Endothelial cell (in vitro differentiated cells): Measurements from ENCODE around the gene SNAP29. TPM values are rescaled to one million over a fixed set of nuclear protein-coding genes. Genes with fewer than 3 reads are reported as not detected.
"Not testable (repeated sequence)": the region's sequence is repeated elsewhere in the genome, so short reads cannot be mapped to it uniquely, and the experiment has no call there.

Experiments
- DNase-seq: peaks from one replicate; pipeline ENCODE4 v3.0.0; 2021; ENCODE audit warnings: low spot score
- H3K27ac Mint-ChIP-seq: one replicate; pipeline ENCODE4 v1.8.0; 2021; ENCODE audit warnings: mixed read lengths, inconsistent platforms; ENCODE audit not compliant: unreplicated experiment
- H3K27me3 Mint-ChIP-seq: one replicate; pipeline ENCODE4 v1.8.0; 2021; ENCODE audit warnings: mild to moderate bottlenecking, moderate library complexity, mixed read lengths, inconsistent platforms; ENCODE audit not compliant: unreplicated experiment
- H3K36me3 Mint-ChIP-seq: one replicate; pipeline ENCODE4 v1.8.0; 2021; ENCODE audit warnings: mild to moderate bottlenecking, low read depth, mixed read lengths, inconsistent platforms; ENCODE audit not compliant: unreplicated experiment
- H3K4me1 Mint-ChIP-seq: one replicate; pipeline ENCODE4 v1.8.0; 2021; ENCODE audit warnings: mild to moderate bottlenecking, mixed read lengths, inconsistent platforms; ENCODE audit not compliant: unreplicated experiment
- H3K4me3 Mint-ChIP-seq: one replicate; pipeline ENCODE4 v1.8.0; 2021; ENCODE audit warnings: mild to moderate bottlenecking, mixed read lengths, inconsistent platforms; ENCODE audit not compliant: unreplicated experiment
- H3K9me3 Mint-ChIP-seq: one replicate; pipeline ENCODE4 v1.8.0; 2021; ENCODE audit warnings: mixed read lengths, inconsistent platforms; ENCODE audit not compliant: unreplicated experiment
- total RNA-seq: library from RNA; stranded (reverse); fragmentation: NEBNext Ultra II Directional; extraction: Animal tissue kit (Norgen Biotek cat#: 25700); gene quantifications from one replicate; pipeline ENCODE4 v1.2.1, GENCODE V29; 2021; ENCODE audit not compliant: unreplicated experiment
- TF ChIP-seq, protein P1 (sequence below): fragments of 200-600 bp; sonication (generic); IDR thresholded peaks from one replicate; pipeline ENCODE4 v1.5.0; 2021; ENCODE audit warnings: antibody characterized with exemption; ENCODE audit not compliant: unreplicated experiment

SNAP29 gene
- total RNA-seq, 1 donor from 2014 or later, result 22.7 TPM

DNA sequence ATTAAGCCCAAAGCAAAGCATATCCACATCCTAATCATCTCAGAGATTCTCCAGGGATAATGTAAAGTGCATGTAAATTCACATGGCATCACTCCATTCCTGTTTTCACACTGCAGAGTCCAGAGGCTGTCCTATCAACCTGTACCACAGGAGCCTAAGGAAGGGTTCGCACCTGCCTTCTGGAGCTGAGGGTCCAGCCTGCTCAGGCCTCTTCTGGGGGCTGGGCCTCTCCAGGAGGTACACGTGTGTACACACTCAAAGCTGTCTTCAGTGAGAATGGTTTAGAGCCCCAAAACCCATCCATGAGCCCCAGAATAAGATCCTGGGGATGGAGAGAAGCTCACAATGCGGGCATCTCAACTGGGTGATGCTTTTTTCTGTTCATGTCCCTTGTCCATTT lies 24.1 kb upstream of the SNAP29 start:
- H3K36me3 Mint-ChIP-seq, result peaks cover 20% of the 10 kb centered on the region
- no peaks in the 10 kb centered on the region for H3K9me3 Mint-ChIP-seq
- H3K4me3 Mint-ChIP-seq, result no peak overlapping the region
- TF ChIP-seq, protein P1, sequence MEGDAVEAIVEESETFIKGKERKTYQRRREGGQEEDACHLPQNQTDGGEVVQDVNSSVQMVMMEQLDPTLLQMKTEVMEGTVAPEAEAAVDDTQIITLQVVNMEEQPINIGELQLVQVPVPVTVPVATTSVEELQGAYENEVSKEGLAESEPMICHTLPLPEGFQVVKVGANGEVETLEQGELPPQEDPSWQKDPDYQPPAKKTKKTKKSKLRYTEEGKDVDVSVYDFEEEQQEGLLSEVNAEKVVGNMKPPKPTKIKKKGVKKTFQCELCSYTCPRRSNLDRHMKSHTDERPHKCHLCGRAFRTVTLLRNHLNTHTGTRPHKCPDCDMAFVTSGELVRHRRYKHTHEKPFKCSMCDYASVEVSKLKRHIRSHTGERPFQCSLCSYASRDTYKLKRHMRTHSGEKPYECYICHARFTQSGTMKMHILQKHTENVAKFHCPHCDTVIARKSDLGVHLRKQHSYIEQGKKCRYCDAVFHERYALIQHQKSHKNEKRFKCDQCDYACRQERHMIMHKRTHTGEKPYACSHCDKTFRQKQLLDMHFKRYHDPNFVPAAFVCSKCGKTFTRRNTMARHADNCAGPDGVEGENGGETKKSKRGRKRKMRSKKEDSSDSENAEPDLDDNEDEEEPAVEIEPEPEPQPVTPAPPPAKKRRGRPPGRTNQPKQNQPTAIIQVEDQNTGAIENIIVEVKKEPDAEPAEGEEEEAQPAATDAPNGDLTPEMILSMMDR, result no peak
- no peak for DNase-seq
- H3K27me3 Mint-ChIP-seq, result peaks cover 3% of the 10 kb centered on the region
- H3K27ac Mint-ChIP-seq, result no peak overlapping the region
- peaks cover 5% of the 10 kb centered on the region for H3K4me1 Mint-ChIP-seq

DNA sequence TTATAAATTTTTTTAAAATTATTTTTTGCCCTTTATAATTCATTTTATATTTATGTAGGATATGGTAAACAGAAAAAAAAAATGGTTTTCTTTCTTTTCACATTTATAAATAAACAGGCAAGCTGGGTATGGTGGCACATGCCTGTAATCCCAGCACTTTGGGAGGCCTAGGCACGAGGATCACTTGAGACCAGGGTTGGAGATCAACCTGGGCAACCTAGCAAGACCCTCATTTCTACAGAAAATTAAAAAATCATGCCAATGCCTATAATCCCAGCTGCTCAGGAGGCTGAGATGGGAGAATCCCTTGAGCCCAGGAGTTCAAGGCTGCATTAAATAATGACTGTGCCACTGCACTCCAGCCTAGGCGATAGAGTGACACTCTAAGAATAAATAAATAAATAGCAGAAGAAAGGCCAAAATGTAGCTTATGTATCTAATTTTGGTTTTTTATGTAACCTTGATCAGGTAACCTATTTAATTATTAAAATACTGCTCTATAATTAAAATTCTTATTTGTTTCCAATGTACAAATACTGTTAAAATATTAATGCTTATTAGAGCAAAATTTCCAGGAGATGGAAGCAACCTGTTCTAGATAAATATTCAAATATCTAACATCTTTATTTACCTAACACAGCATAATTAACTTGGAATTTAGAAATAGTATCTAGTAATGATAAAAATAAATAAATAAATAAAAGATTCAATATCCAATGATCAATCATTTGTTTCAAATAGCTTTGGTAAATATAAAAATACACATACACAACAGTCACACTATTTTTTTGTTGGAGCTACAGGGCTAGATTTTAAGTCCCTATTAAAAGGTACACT lies 21.6 kb upstream of the SNAP29 start:
- H3K4me1 Mint-ChIP-seq, result peaks cover 21% of the 10 kb centered on the region
- H3K27me3 Mint-ChIP-seq, result peaks cover 3% of the 10 kb centered on the region

DNA sequence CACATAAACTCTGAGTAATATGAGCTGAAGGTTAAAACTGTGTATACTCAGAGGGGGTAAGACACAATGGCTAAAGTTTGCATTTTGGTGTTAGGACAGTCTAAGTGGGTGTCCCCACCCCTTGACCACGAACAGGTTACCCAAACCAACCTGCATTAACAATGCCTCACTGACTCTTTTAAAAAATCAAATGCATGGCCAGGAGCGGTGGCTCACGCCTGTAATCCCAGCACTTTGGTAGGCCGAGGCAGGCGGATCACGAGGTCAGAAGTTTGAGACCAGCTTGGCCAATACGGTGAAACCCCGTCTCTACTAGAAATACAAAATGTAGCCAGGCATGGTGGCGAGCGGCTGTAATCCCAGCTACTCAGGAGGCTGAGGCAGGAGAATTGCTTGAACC lies 19.5 kb upstream of the SNAP29 start:
- H3K36me3 Mint-ChIP-seq, H3K27me3 Mint-ChIP-seq, H3K27ac Mint-ChIP-seq, DNase-seq, H3K4me3 Mint-ChIP-seq, H3K9me3 Mint-ChIP-seq: not testable (repeated sequence)
- H3K4me1 Mint-ChIP-seq, result peaks cover 21% of the 10 kb centered on the region

More for the DNA sequence above, 21.6 kb upstream of the SNAP29 start:
- DNase-seq, result no peak
- TF ChIP-seq, protein P1, result no peak
- Mint-ChIP-seq H3K9me3 (no peaks in the 10 kb centered on the region), H3K27ac (no peak overlapping the region), H3K36me3 (peaks cover 10% of the 10 kb centered on the region), H3K4me3 (no peak overlapping the region)

DNA sequence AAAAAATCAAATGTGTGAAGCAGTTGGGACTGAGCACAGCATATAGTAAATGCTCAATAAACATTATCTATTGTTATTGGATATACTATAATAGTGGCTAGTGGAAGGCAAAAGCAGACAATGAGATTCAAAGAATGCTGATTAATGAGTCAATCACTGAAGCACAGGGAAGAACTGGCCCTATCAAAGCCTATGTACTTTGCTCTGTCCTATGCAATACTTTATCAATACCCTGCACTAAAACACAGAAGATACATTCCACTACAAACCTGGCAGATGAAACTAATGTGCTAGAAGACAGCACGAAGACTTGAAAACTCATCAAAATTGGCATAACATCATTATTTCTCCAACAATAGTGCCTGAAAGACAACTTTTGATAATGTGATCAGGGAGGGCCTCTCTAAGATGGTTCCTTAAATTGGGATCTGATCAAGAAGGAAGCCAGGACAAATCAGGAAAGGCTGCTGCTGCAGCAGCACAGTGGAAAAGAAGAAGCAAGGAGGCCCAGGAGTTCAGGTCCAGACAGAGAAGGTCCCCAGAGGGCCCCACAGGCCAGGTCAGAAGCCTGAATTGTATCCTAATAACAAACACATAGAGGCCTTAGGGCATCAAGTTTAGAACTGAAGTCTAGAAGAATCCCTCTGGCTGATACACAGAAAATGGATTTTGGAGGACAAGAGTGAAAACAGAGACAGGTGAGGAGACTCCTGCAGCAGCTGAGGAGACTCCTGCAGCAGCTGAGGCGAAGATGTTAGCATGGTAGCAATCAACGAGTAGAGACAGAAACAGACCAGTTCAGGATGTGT lies 18.8 kb upstream of the SNAP29 start:
- Mint-ChIP-seq H3K27ac (no peak overlapping the region), H3K36me3 (no peaks in the 10 kb centered on the region)
- DNase-seq, result no peak

DNA sequence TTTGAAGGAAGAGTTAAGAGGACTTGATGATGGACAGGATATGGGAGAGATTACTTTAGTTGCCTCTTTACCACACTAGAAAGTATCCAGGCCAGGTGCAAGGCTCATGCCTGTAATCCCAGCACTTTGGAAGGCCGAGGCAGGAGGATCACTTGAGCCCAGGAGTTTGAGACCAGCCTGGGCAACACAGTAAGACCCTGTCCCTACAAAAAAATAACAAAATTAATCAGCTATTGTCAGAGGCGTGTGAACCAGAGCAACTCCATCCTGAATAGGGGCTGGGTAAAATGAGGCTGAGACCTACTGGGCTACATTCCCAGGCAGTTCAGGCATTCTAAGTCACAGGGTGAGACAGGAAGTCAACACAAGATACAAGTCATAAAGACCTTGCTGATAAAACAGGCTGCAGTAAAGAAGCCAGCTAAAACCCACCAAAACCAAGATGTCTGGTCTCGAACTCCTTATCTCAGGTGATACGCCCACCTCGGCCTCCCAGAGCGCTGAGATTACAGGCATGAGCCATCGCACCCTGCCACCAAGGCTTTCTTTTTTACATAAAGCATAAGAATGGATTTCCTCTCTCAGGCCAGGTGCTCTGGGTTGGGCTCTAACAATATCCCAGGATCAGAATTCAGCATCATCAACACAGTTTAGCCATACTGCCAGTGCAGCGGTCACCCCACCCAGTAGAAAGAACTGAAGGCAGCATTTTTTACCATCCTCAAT lies 18.0 kb upstream of the SNAP29 start:
- Mint-ChIP-seq H3K9me3 (no peaks in the 10 kb centered on the region), H3K36me3 (no peaks in the 10 kb centered on the region), H3K27ac (no peak overlapping the region), H3K27me3 (peaks cover 3% of the 10 kb centered on the region), H3K4me3 (no peak overlapping the region), H3K4me1 (peaks cover 21% of the 10 kb centered on the region)
- no peak for DNase-seq
- TF ChIP-seq, protein P1, result no peak

More for the DNA sequence above, 18.8 kb upstream of the SNAP29 start:
- H3K9me3 Mint-ChIP-seq, result no peaks in the 10 kb centered on the region
- peaks cover 21% of the 10 kb centered on the region for H3K4me1 Mint-ChIP-seq
- TF ChIP-seq, protein P1, result no peak
- peaks cover 3% of the 10 kb centered on the region for H3K27me3 Mint-ChIP-seq
- no peak overlapping the region for H3K4me3 Mint-ChIP-seq
